HG02588 (cell line): Measurements from ENCODE around the gene CKLF.
"Not testable (repeated sequence)": the region's sequence is repeated elsewhere in the genome, so short reads cannot be mapped to it uniquely, and the experiment has no call there.

Experiments used
- ATAC-seq: cut with Tn5 transposase; IDR thresholded peaks from one replicate; pipeline ENCODE4 v1.9.1; 2021; ENCODE audit warnings: mild to moderate bottlenecking, moderate library complexity; ENCODE audit not compliant: unreplicated experiment

The CKLF gene

GRCh38 chr16:66566051-66566901, 13.9 kb downstream of the CKLF start, which contains the start of gene CMTM1:
CMTM1 (plus strand) TSS chr16:66566439; CDS start chr16:66566514, 75 bp downstream.
- ATAC-seq: no peak

DNA sequence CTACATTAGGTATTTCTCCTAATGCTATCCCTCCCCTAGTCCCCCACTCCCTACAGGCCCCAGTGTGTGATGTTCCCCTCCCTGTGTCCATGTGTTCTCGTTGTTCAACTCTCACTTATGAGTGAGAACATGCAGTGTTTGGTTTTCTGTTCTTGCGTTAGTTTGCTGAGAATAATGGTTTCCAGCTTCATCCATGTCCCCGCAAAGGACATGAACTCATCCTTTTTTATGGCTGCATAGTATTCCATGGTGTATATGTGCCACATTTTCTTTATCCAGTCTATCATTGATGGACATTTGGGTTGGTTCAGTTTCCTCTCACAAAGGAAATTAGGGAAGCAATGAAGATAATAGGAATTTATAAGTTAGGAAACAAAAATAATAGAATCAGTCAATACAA, 14.9 kb downstream of the CKLF start:
- ATAC-seq: not testable (repeated sequence)

DNA sequence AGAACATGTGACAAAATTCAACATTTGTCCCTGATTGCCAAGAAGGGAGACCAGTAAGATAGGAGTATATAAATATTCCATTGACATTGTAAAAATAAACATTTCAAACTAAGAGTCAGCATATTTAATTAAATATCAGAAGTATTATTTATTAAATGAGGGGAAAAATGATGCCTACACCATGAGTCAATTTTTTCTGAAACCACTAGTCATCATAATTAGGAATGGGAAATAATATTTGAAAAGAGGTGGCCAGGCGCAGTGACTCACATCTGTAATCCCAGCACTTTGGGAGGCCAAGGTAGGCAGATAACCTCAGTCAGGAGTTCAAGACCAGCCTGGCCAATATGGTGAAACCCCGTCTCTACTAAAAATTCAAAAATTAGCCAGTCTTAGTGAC, 16.0 kb downstream of the CKLF start:
- ATAC-seq: no peak

GRCh38 chr16:66569131-66569530, 16.8 kb downstream of the CKLF start:
- ATAC-seq: no peak

DNA sequence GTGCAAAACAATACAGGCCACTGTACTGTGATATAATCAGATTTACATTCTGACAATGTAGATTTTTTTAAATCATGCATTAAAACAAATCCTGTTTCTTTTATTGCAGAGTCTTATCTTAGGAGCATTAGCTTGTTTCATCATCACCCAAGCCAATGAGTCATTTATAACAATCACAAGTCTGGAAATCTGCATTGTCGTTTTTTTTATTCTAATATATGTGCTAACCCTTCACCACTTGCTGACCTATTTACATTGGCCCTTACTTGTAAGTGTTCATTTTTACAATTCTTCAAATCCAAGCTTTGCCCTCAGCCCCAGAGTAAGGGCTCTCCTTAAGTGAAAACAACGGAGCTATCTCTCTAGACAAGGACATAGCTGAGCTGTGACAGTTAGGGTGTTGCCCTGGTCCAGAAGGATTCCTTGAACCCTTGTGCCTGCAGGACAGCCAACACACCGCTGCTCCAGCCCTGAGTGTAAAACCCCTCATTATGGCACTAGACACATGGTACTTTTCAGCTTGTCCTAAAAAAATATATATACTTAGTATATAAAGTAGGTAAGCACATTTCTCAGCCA, 17.5 kb downstream of the CKLF start:
- no peak for ATAC-seq

DNA sequence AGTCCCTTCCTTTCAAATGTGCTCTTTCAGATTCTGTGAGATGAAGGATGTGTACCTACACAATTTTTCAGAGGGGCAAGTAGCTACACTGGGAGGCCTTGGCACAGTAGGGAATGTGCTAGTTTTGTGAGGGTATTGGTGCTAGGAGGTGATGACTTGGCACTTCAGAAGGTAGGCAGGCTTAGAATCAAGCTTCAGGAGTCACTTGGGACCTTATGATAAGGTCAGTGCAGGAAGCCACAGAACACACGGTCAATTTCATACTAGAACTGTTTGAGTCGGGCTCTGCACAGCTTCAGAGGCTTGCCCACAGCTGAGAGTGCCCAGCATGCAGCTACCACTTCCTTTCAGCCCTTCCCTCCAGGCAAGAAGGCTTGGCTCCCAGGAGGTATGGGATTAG, 20.0 kb downstream of the CKLF start:
- no peak for ATAC-seq

GRCh38 chr16:66574081-66574480, 21.7 kb downstream of the CKLF start:
- no peak for ATAC-seq

GRCh38 chr16:66574531-66574930, 22.2 kb downstream of the CKLF start:
- ATAC-seq: no peak

- no peak for ATAC-seq
These were observed 22.7 kb downstream of the CKLF start for GRCh38 chr16:66575060-66575459.

DNA sequence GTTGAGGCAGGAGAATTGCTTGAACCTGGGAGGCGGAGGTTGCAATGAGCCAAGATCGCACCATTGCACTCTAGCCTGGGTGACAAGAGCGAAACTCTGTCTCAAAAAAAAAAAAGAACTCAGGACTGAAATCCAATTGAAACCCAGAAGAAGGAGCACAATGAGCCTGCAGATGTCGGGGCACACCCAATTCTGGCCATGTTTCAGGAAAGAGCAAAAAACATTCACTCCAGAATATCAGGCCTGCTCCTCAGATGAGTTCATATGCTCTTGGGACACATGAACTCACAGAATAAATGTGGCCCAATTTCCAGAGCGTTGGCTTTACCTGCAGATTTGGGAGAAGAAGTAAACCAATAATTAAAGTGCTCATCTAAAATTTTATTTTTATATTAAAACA, 23.9 kb downstream of the CKLF start:
- ATAC-seq: no peak

DNA sequence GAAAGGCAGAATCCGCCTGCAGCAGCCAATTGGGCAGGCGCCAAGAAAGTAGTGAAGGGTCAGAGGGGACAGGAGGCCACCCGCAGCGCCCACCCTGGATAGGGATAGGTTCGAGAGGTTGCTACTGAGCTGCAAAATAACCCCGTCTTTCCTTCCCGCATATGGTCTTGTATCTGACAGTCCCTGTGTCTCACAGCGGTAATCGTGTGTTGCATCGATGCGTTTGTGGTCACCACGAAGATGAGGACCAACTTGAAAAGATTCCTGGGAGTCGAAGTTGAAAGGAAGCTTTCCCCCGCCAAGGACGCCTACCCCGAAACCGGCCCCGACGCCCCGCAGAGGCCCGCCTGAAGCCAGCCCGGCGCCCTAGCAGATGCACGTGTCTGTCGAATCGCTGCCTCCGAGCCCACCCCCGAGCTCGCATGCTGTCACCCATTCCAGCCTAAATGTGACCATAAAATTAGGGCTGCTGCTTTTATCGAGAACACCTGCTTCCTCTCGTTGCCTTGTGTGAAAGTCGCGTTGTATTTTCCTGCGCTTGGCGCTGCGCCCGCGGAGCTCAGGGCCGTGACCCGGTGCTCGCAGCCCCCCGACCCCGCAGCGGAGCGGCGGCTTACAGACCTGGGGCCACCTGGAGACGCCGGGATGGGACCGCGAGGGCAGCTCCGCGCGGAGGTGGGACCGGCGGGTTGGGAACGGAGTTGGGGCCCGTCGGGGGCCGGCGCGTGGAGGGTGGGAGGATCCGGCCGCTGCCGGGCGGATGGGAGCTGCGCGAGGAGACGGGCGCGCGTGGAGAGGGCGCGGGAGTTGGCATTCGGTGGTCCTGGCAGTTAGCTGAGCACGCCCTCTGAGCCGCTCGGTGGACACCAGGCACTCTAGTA, 26.5 kb downstream of the CKLF start, which contains the start of gene CMTM2:
Gene CMTM2 (plus strand): TSS at position 813 of the 881 bp plus-strand sequence. CDS start 145 bp downstream, outside the sequence.
- no peak for ATAC-seq

DNA sequence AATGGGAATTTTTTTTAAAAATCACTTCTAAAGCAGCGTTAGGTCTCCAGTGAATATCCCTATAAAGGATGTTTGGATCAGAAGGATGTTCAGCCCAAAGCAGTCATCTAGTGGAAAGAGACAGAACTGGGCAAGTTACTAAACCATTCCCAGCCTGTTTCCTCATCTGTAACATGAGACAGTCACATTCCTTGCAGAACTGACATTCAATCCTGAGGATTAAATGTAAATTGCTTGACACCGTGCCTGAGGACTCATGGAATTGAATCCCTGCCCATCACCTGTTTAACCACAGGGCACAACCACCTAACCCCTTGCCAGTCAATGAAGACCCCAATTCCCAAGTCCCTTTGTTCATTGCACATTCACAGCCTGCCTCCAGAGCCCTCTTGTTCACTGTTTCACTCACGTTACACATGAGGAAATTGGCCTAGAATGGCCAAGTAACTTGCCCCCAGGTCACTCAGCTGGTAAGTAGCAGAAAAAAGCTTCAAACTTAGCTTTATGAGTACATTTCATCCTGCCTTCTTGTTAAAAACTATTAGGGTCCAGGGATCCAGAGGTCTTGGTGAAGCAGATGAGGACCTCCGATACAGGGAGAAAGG, 28.3 kb downstream of the CKLF start:
- no peak for ATAC-seq

- ATAC-seq: no peak
These were observed 29.0 kb downstream of the CKLF start for GRCh38 chr16:66581246-66581952.

- ATAC-seq: no peak
These were observed 33.3 kb downstream of the CKLF start for GRCh38 chr16:66585481-66586239.

DNA sequence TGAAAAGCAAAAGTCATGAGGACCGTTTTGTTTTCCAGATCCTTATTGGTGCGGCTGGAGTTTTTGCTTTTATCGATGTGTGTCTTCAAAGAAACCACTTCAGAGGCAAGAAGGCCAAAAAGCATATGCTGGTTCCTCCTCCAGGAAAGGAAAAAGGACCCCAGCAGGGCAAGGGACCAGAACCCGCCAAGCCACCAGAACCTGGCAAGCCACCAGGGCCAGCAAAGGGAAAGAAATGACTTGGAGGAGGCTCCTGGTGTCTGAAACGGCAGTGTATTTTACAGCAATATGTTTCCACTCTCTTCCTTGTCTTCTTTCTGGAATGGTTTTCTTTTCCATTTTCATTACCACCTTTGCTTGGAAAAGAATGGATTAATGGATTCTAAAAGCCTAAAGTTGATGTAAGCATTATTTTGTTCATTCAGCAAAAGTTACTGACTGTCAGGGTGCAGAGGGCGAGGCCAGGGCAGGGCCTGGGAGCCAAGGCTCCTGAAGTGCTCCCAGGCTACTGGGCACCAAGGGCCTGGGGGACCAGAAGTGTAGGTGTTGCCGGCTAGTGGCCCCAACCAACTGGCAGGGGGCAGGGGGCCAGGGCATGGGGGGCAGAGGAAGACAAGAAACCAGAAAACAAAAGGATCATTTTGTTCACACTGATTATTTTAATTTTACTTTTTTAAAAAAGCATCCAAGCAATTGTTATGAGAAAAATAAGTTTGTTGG, 35.7 kb downstream of the CKLF start:
- no peak for ATAC-seq

GRCh38 chr16:66588981-66589713, 36.8 kb downstream of the CKLF start:
- ATAC-seq: no peak

- no peak for ATAC-seq
These were observed 37.9 kb downstream of the CKLF start for GRCh38 chr16:66590322-66590721.

- ATAC-seq: no peak
These were observed 38.6 kb downstream of the CKLF start for GRCh38 chr16:66591018-66591417.
